ENCODE data around the gene FHOD1. TPM values are rescaled to one million over a fixed set of nuclear protein-coding genes. Genes with fewer than 3 reads are reported as not detected.

The FHOD1 gene
- polyA plus RNA-seq, 1 of the 3 experiments (the other 2 are of a cell fraction), result 70.9 TPM

GRCh38 chr16:67202426-67202825 is 44.9 kb downstream of the FHOD1 start:
- TF ChIP-seq FOXJ3 (CRISPR knock-in tag; IDR thresholded peaks at IDR 0.05) (no peak), USF1 (IDR thresholded peaks at IDR 0.05; ENCODE audit: borderline replicate concordance, low read depth) (no peak), CHD2 (IDR thresholded peaks at IDR 0.05; ENCODE audit: low read length, partially characterized antibody) (no peak), ELF1 (IDR thresholded peaks at IDR 0.05) (no peak), JUND (IDR thresholded peaks at IDR 0.05) (no peak), EP300 (IDR thresholded peaks at IDR 0.05; ENCODE audit: borderline replicate concordance in 1 of 2, low read depth in 1 of 2, low read length in 1 of 2) (no peak), CTCF (IDR thresholded peaks at IDR 0.05) (no peak), NFIC (IDR thresholded peaks at IDR 0.05; ENCODE audit: borderline replicate concordance) (no peak), USF2 (IDR thresholded peaks at IDR 0.05; ENCODE audit: borderline replicate concordance, low read depth, low read length) (no peak), SMC3 (IDR thresholded peaks at IDR 0.05; ENCODE audit: low read depth, low read length) (no peak), RCOR1 (IDR thresholded peaks at IDR 0.05; ENCODE audit: low read length) (no peak)
- H3F3A ChIP-seq (replicated peaks; ENCODE audit: insufficient read depth), result peaks cover 11% of the 10 kb centered on the region
- no peak overlapping the region for H2AFZ ChIP-seq (ENCODE audit: low read depth)
- no peaks in the 10 kb centered on the region for H3K9me2 ChIP-seq
- ChIA-PET POLR2A (interaction anchor here (0.7 to 1.0 kb wide), 4 partner anchors 10 to 21 kb away, joined by 3 to 5 read pairs (median 4); no protein-coding TSS in a partner anchor), CTCF (interaction anchor here (1.0 to 1.2 kb wide), 2 partner anchors 14 to 47 kb away, joined by 3 read pairs; no protein-coding TSS in a partner anchor)
- H3K4me2 ChIP-seq, result no peak overlapping the region
- no peak overlapping the region for H3K27ac ChIP-seq (ENCODE audit: low read depth in 2 of 2, low read length in 1 of 2)
- WGBS (ENCODE audit: low lambda C conversion rate), result 100% methylated on average over 5 of the region's 12 CpGs
- H4K20me1 ChIP-seq (ENCODE audit: insufficient read depth), result no peaks in the 10 kb centered on the region
- no peak overlapping the region for H3K9ac ChIP-seq
- no peaks in the 10 kb centered on the region for H3K27me3 ChIP-seq (ENCODE audit: insufficient read depth)
- no peaks in the 10 kb centered on the region for H3K9me3 ChIP-seq
- H3K4me1 ChIP-seq (ENCODE audit: control insufficient read depth in 1 of 2, insufficient read depth in 2 of 2, low read depth in 1 of 2, low read length in 1 of 2), result peaks cover 0 to 5% of the 10 kb centered on the region in 2 experiments; a peak in 1 of 4 replicates
- H3K4me3 ChIP-seq (ENCODE audit: low read depth in 2 of 2, low read length in 1 of 2), result no peak overlapping the region
- H3K79me2 ChIP-seq (ENCODE audit: insufficient read depth), result no peaks in the 10 kb centered on the region
- no peak for DNase-seq
- H3K36me3 ChIP-seq (replicated peaks in 1 of 2; ENCODE audit: control insufficient read depth in 1 of 2, insufficient read depth in 2 of 2, low read length in 1 of 2), result peaks cover 6 to 55% of the 10 kb centered on the region in 2 experiments

GRCh38 chr16:67201411-67202345 is 45.6 kb downstream of the FHOD1 start:
- ChIA-PET POLR2A (interaction anchor here (0.7 to 1.0 kb wide), 4 partner anchors 9 to 17 kb away, joined by 3 to 5 read pairs (median 4); no protein-coding TSS in a partner anchor), CTCF (interaction anchor here (1.2 kb wide), 1 partner anchor 46 kb away, joined by 3 read pairs; no protein-coding TSS in a partner anchor)
- H3F3A ChIP-seq (replicated peaks; ENCODE audit: insufficient read depth), result peaks cover 16% of the 10 kb centered on the region
- H4K20me1 ChIP-seq (ENCODE audit: insufficient read depth), result no peaks in the 10 kb centered on the region
- no peaks in the 10 kb centered on the region for H3K9me2 ChIP-seq
- H3K9ac ChIP-seq, result no peak overlapping the region
- no peaks in the 10 kb centered on the region for H3K9me3 ChIP-seq
- no peak overlapping the region for H3K4me3 ChIP-seq (ENCODE audit: low read depth in 2 of 2, low read length in 1 of 2)
- no peak overlapping the region for H3K4me2 ChIP-seq
- no peak overlapping the region for H2AFZ ChIP-seq (ENCODE audit: low read depth)
- H3K27me3 ChIP-seq (ENCODE audit: insufficient read depth), result no peaks in the 10 kb centered on the region
- H3K36me3 ChIP-seq (replicated peaks in 1 of 2; ENCODE audit: control insufficient read depth in 1 of 2, insufficient read depth in 2 of 2, low read length in 1 of 2), result peaks cover 13 to 62% of the 10 kb centered on the region in 2 experiments
- H3K27ac ChIP-seq (ENCODE audit: low read depth in 2 of 2, low read length in 1 of 2), result no peak overlapping the region
- no peaks in the 10 kb centered on the region; a peak in 1 of 4 replicates for H3K4me1 ChIP-seq (ENCODE audit: control insufficient read depth in 1 of 2, insufficient read depth in 2 of 2, low read depth in 1 of 2, low read length in 1 of 2)
- no peak for TF ChIP-seq RFX5 (IDR thresholded peaks at IDR 0.05; ENCODE audit: low read length)
- TF ChIP-seq IRF3 (IDR thresholded peaks at IDR 0.05; ENCODE audit: low read depth, low read length), result no peak
- no peak for TF ChIP-seq FOSL2 (IDR thresholded peaks at IDR 0.05; ENCODE audit: borderline replicate concordance, low read depth)
- TF ChIP-seq ZBTB33 (IDR thresholded peaks at IDR 0.05; ENCODE audit: borderline replicate concordance, low read depth), result no peak
- TF ChIP-seq POLR2AphosphoS5 (IDR thresholded peaks at IDR 0.05; ENCODE audit: low read depth, low read length), result no peak
- whole genome bisulfite sequencing (ENCODE audit: low lambda C conversion rate), result 97% methylated on average over 35 of the region's 40 CpGs
- DNase-seq, result no peak
- 0 out of 2 replicates have a peak, but pooled peaks cover under 1% of the 10 kb centered on the region for H3K79me2 ChIP-seq (ENCODE audit: insufficient read depth)
